Rectal smooth muscle tissue (tissue), 1 donor: ENCODE measurements around the gene OR4X1.
"Not testable (repeated sequence)": the region's sequence is repeated elsewhere in the genome, so short reads cannot be mapped to it uniquely, and the experiment has no call there.

Experiments used
- H3K27ac ChIP-seq: one replicate; pipeline ENCODE4 v1.7.0; 2013; ENCODE audit warnings: low read depth, low read length, inconsistent platforms
- H3K27me3 ChIP-seq: one replicate; pipeline ENCODE4 v1.7.0; 2013; ENCODE audit warnings: low read length; ENCODE audit not compliant: control insufficient read depth, insufficient read depth
- H3K36me3 ChIP-seq: one replicate; pipeline ENCODE4 v1.7.0; 2013; ENCODE audit warnings: low read length; ENCODE audit not compliant: control insufficient read depth, insufficient read depth
- H3K4me1 ChIP-seq: one replicate; pipeline ENCODE4 v1.7.0; 2013; ENCODE audit warnings: low read length; ENCODE audit not compliant: control insufficient read depth, insufficient read depth
- H3K4me3 ChIP-seq: one replicate; pipeline ENCODE4 v1.7.0; 2013; ENCODE audit warnings: low read length
- H3K9ac ChIP-seq: one replicate; pipeline ENCODE4 v1.7.0; 2013; ENCODE audit warnings: low read length

The OR4X1 gene

GRCh38 chr11:48307760-48308386 is 44.2 kb downstream of the OR4X1 start:
- no peak overlapping the region for H3K27ac ChIP-seq
- H3K27me3 ChIP-seq: no peaks in the 10 kb centered on the region
- H3K36me3 ChIP-seq: no peaks in the 10 kb centered on the region
- no peaks in the 10 kb centered on the region for H3K4me1 ChIP-seq
- H3K9ac ChIP-seq: no peak overlapping the region
- no peak overlapping the region for H3K4me3 ChIP-seq

- H3K27ac ChIP-seq, H3K4me1 ChIP-seq, H3K36me3 ChIP-seq, H3K9ac ChIP-seq, H3K4me3 ChIP-seq, H3K27me3 ChIP-seq: not testable (repeated sequence)
Observed at GRCh38 chr11:48313590-48313989, 49.9 kb downstream of the OR4X1 start.
